HG03469 (cell line): ENCODE measurements around the gene PCDHGC5.

Experiments used
- ATAC-seq: cut with Tn5 transposase; IDR thresholded peaks from one replicate; pipeline ENCODE4 v1.9.1; 2021; ENCODE audit warnings: mild to moderate bottlenecking, moderate library complexity, moderate number of reproducible peaks; ENCODE audit not compliant: unreplicated experiment

The PCDHGC5 gene

GRCh38 chr5:141527426-141527825, 38.5 kb downstream of the PCDHGC5 start:
- ATAC-seq, result no peak

GRCh38 chr5:141528291-141528984, 39.6 kb downstream of the PCDHGC5 start:
- ATAC-seq, result no peak

- ATAC-seq, result no peak
These were observed 40.1 kb downstream of the PCDHGC5 start for GRCh38 chr5:141529002-141529401.

- ATAC-seq, result no peak
These were observed 41.0 kb downstream of the PCDHGC5 start for GRCh38 chr5:141529873-141530272.

DNA sequence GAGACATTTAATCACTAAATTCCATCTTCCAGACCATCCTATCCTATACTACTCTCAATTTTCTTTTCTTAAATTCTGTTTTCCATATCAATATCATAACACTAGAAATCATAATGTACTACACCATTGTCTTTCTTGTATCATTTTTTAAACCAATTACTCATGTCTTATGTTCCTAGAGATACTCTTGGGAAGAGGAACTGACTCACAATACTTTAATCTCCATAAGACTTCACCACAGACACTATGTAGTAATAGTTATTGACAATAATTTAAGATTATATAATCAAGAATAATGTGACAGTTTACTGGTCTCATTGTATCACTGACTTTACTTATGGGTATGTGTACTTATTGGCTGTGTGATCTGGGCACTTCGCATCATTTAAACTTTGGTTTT, 43.8 kb downstream of the PCDHGC5 start:
- ATAC-seq, result no peak

- no peak for ATAC-seq
These were observed 45.0 kb downstream of the PCDHGC5 start for GRCh38 chr5:141533897-141534296.

- ATAC-seq, result no peak
These were observed 45.8 kb downstream of the PCDHGC5 start for GRCh38 chr5:141534492-141535213.
